ENCODE measurements around the gene CLIC6. TPM values are rescaled to one million over a fixed set of nuclear protein-coding genes. Genes with fewer than 3 reads are reported as not detected.

CLIC6 gene
- total RNA-seq, 4 donors from 2014 or later, result 0.49 to 3.0 (median 1.1) TPM

DNA sequence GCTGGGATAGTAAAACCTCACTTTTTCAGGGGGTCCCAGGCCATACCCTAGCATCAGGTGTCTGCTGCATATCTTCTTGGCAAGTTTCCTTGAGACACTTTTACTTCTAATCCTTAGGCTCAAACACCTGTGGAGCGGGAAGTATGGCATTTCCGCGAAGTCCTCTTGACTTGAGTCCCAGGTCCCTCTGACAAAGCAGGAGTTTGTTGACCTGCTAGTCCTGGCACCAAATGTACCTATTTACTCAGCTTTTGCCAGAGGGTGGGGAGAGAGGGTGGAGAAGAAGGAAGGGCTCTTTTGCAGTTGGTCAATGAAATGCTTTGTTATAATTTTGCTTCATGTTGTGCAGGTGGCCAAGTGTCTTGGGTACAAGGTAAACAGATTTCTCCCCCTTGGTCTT lies 59.7 kb downstream of the CLIC6 start:
- Histone ChIP-seq H3K27ac (no peak overlapping the region), H3K27me3 (no peaks in the 10 kb centered on the region), H3K9me3 (no peaks in the 10 kb centered on the region), H3K4me3 (no peak overlapping the region), H3K4me1 (peaks cover 0 to 15% of the 10 kb centered on the region in 2 donors), H3K36me3 (no peaks in the 10 kb centered on the region)
- in situ Hi-C loops (cut with MboI; ENCODE audit: low sequenced_read_pairs in 4 of 4) (loop anchor here in 3 of 4 donors (25.0 kb wide), 1 partner anchor 1109 kb away; no protein-coding TSS in a partner anchor), intact Hi-C loops (cut with DNase I; ENCODE audit: low total_unique reads) (no loop called here)
- DNase-seq, result no peak
- no peak for ATAC-seq
- TF ChIP-seq POLR2A (IDR thresholded peaks at IDR 0.05), result no peak
- TF ChIP-seq, protein P1, sequence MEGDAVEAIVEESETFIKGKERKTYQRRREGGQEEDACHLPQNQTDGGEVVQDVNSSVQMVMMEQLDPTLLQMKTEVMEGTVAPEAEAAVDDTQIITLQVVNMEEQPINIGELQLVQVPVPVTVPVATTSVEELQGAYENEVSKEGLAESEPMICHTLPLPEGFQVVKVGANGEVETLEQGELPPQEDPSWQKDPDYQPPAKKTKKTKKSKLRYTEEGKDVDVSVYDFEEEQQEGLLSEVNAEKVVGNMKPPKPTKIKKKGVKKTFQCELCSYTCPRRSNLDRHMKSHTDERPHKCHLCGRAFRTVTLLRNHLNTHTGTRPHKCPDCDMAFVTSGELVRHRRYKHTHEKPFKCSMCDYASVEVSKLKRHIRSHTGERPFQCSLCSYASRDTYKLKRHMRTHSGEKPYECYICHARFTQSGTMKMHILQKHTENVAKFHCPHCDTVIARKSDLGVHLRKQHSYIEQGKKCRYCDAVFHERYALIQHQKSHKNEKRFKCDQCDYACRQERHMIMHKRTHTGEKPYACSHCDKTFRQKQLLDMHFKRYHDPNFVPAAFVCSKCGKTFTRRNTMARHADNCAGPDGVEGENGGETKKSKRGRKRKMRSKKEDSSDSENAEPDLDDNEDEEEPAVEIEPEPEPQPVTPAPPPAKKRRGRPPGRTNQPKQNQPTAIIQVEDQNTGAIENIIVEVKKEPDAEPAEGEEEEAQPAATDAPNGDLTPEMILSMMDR (IDR thresholded peaks at IDR 0.05 in 4 of 5, conservative IDR thresholded peaks at IDR 0.05 in 1 of 5), result no peak

DNA sequence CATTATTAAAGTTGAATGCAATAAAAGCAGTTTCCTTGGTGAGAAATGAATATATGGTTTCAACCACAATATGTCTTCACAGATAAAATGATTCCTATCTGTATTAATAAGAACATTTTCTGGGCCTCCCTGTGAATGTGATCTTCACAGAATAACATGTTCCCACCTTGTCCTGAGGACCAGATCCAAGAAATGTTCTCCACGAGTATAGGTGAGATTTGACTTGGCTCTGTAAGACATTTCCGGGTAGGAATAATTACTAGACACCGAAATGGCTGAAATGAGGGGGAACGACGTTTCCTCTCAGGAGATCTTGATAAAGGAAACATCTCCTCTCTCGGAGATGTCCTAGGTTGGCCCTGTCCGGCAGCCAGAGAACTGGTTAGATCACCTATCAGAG lies 61.4 kb downstream of the CLIC6 start:
- H3K9me3 ChIP-seq, result no peaks in the 10 kb centered on the region
- H3K4me3 ChIP-seq, result no peak overlapping the region
- peaks cover 11 to 28% of the 10 kb centered on the region in 2 donors for H3K4me1 ChIP-seq
- intact Hi-C loops (cut with DNase I; ENCODE audit: low total_unique reads), result loop anchor here (5.0 kb wide), 1 partner anchor 462 kb away; no protein-coding TSS in a partner anchor
- ATAC-seq (no peak), DNase-seq (no peak)
- H3K36me3 ChIP-seq, result no peaks in the 10 kb centered on the region
- in situ Hi-C loops (cut with MboI; ENCODE audit: low sequenced_read_pairs in 4 of 4), result loop anchor here (10.0 to 25.0 kb wide), 2 partner anchors 495 to 1107 kb away; no protein-coding TSS in a partner anchor
- TF ChIP-seq, protein P1 (IDR thresholded peaks at IDR 0.05 in 4 of 5, conservative IDR thresholded peaks at IDR 0.05 in 1 of 5), result no peak
- no peak for TF ChIP-seq POLR2A (IDR thresholded peaks at IDR 0.05)
- peak overlapping the region in 1 of 4 donors; percentile 28 for H3K27ac ChIP-seq
- no peaks in the 10 kb centered on the region for H3K27me3 ChIP-seq

DNA sequence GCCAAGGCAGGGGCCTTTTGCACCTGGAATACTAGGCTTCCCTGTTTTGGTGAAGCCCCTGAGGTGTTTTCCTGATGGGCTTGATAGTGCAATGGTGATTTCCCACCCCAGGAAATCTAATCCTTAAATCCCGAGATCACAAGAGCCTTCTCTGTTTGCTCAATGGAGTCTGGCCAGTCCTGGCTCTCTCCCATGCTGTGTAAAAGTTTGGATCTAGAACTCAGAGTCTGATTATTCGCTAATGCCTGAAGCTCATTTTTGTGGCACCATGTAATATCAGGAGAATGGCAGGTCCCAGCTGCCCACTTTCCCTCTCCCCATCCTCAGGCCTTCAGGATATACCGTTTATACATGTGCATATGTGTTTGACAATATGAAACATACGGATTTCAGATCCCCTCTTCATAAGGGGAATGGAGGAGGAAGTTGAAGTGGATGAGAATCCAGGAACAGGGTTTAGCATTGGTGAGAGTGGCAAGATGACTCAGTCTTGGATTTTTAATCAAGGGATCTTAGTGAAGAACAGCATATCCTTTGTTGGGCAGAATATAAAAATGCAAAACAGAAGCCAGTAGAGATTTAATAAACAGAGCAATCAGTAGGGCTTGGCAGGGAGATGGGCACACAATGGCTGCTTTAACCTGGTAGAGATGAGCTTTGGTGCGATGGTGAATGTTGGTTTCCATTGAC lies 62.1 kb downstream of the CLIC6 start:
- peak overlapping the region in 1 of 4 donors; percentile 28 for H3K27ac ChIP-seq
- H3K27me3 ChIP-seq, result no peaks in the 10 kb centered on the region
- no peak for DNase-seq
- ATAC-seq, result no peak
- in situ Hi-C loops (cut with MboI; ENCODE audit: low sequenced_read_pairs in 4 of 4) (loop anchor here (10.0 to 25.0 kb wide), 2 partner anchors 494 to 1106 kb away; no protein-coding TSS in a partner anchor), intact Hi-C loops (cut with DNase I; ENCODE audit: low total_unique reads) (loop anchor here (5.0 kb wide), 1 partner anchor 461 kb away; no protein-coding TSS in a partner anchor)
- H3K9me3 ChIP-seq, result no peaks in the 10 kb centered on the region
- H3K36me3 ChIP-seq, result no peaks in the 10 kb centered on the region
- TF ChIP-seq, protein P1 (IDR thresholded peaks at IDR 0.05 in 4 of 5, conservative IDR thresholded peaks at IDR 0.05 in 1 of 5), result no peak
- TF ChIP-seq POLR2A (IDR thresholded peaks at IDR 0.05), result no peak
- peaks cover 12 to 35% of the 10 kb centered on the region in 2 donors for H3K4me1 ChIP-seq
- no peak overlapping the region for H3K4me3 ChIP-seq

DNA sequence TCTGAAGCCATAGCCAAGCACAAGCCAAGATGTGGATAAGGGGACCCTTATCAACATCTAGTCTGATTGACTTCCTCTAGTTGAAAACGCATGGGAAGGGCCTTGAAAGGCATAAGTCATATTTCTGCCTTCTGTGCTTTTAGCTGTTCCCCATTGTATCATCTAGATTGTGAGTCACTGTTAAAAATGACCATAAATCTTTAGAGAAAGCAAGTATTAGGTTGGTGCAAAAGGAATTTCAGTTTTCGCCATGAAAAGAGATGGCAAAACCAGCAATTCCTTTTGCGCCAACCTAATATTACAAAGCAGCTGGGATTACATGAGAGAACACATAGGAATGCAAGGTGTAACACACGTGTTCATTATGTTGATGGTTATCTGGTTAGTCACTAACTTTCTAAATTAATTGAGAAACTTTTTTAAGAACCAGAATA lies 63.6 kb downstream of the CLIC6 start:
- Histone ChIP-seq H3K4me1 (peaks cover 20 to 51% of the 10 kb centered on the region in 2 donors), H3K4me3 (no peak overlapping the region), H3K36me3 (no peaks in the 10 kb centered on the region), H3K9me3 (no peaks in the 10 kb centered on the region), H3K27me3 (no peaks in the 10 kb centered on the region), H3K27ac (no peak overlapping the region)
- ATAC-seq, result no peak
- DNase-seq, result no peak
- in situ Hi-C loops (cut with MboI; ENCODE audit: low sequenced_read_pairs in 4 of 4), result loop anchor here (10.0 to 25.0 kb wide), 2 partner anchors 492 to 1105 kb away; no protein-coding TSS in a partner anchor
- TF ChIP-seq, protein P1 (IDR thresholded peaks at IDR 0.05 in 4 of 5, conservative IDR thresholded peaks at IDR 0.05 in 1 of 5), result no peak
- TF ChIP-seq POLR2A (IDR thresholded peaks at IDR 0.05), result no peak
- intact Hi-C loops (cut with DNase I; ENCODE audit: low total_unique reads), result loop anchor here (5.0 kb wide), 1 partner anchor 460 kb away; no protein-coding TSS in a partner anchor

All from gastrocnemius medialis (tissue), 4 donors.